ENCODE measurements around the gene MTSS2.

Gene MTSS2

DNA sequence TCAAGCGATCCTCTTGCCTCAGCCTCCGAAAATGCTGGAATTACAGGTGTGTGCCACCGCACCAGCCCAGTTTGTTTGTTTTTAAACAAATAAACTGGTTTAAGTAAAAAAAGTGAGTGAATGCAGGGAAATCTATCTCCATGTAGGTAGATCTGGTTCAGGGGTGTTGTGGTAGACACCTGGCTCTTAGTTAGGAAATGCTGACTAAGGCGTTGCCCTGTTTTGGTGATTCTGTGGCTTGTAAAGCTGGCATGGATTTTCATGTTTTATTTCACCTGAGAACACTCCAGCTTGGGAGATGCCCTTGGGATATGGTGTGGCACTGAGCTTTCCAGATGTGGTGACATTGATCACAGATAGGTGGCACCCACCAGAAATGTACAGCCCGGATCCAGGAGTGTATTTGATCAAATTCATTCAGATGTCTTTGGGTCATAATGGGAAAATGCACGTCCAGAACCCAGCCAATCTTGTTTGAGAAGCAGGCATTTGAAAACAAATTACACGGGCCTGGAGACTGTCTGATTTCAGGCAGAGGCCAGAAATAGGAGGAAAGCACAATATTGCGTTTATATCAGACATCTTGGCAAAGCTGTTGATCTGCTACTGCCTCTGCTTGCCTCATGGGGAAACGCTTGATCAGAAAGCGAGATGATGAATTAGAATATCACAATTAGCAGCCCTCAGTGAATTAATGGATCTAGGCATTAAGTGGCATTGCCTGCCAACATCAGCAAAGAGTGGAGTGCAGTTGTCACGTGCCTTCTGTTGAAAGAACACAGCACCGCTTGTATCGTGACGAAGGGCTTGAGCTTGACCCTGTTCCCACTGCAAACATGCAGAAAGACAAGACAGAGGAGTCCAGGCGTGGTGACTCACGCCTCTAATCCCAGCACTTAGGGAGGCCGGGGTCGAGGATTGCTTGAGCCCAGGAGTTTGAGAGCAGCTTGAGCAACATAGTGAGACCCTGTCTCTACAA, 46.8 kb downstream of the MTSS2 start:
- Histone ChIP-seq H3K27ac (no peak overlapping the region), H3K4me3 (no peak overlapping the region), H3K4me1 (no peaks in the 10 kb centered on the region), H3K4me2 (no peak overlapping the region), H3K27me3 (no peaks in the 10 kb centered on the region), H4K20me1 (no peaks in the 10 kb centered on the region), H3K36me3 (no peaks in the 10 kb centered on the region), H3K9me3 (replicated peaks in 1 of 11) (no peaks in the 10 kb centered on the region), H3K9ac (no peak overlapping the region)
- no peak for TF ChIP-seq Cebpa-rat (IDR thresholded peaks at IDR 0.05)
